Measurements from ENCODE around the gene EDNRB. TPM values are rescaled to one million over a fixed set of nuclear protein-coding genes. Genes with fewer than 3 reads are reported as not detected.
A peak's percentile ranks its signal among the peaks of the same experiment; 100 is the strongest.
"Not testable (repeated sequence)": the region's sequence is repeated elsewhere in the genome, so short reads cannot be mapped to it uniquely, and the experiment has no call there.

EDNRB gene
- total RNA-seq, 1 donor from 2014 or later = 112 TPM

DNA sequence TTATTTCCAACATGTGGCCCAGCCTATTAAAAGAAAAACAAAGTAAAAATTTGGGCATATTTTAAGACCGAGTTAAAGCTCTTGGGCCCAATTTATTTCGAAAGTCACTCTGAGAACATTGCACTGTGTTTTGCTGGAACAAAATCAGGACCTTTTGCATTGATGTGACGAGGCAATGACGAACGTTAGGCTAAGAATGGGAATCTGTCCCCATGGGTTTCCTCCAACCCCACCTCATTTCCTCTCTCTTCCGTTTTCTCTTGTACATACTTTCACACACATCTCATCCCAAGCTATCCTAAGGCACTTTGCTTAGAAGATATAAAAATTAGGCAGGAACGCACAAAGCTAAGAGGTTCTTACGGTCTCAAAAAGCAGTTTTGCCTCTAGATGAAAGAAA lies 22.1 kb downstream of the EDNRB start:
- peak; percentile 87 for DNase-seq

DNA sequence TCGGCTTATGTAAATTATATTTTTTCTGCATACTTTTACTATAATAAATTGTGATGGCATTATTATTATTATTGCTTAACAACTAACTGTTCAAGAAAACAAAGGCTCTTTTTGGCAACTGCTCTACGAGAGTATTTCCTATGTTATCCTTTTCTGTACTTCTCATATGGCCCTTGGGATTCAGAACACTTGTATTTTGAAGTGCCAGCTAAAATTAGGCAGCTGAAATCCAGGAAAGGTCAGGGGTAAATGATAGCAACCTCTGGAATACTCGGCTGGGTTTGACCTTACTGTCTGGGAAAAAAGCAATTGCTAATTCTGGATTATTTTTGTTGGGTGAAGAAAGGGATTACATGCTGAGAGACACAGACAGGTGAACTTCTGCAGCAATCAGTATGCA lies 23.9 kb downstream of the EDNRB start:
- DNase-seq = no peak

DNA sequence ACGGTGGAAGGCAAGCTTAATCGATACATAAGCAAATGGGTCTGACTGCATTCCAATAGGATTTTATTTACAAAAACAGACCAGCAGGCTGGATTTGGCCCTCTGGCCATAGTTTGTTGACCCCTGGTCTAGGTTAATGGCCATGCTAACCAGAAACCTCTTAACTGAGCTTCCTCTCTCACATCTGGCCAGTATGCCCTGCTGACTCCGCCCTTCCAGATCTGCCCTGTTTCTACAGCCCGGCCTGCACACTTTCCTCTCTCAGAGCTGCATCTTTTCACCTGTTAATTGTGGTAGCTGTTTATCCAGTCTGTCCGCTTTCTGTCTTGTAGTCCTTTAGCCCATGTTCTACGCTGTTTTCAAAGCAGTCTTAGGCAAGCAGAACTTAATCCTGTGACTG lies 25.6 kb downstream of the EDNRB start:
- no peak for DNase-seq

DNA sequence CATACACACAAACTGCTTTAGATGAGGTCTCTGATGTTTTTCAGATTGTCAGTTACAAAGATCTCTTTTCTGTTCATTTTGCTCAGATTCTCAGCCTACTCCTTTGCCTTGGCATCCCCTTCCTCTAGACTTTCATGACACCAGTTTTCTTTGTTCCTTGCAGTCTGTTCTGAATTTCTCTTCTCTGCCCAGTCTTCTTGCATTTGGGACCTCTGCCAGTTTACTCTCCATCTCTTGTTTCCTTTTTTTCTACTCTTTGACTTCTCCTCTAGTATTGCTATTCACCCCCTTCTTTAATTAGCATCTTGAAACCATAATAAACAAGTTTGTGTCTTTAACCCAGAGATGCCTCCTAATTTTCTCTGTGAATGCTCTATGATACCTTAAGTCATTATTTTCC lies 26.1 kb downstream of the EDNRB start:
- no peak for DNase-seq

DNA sequence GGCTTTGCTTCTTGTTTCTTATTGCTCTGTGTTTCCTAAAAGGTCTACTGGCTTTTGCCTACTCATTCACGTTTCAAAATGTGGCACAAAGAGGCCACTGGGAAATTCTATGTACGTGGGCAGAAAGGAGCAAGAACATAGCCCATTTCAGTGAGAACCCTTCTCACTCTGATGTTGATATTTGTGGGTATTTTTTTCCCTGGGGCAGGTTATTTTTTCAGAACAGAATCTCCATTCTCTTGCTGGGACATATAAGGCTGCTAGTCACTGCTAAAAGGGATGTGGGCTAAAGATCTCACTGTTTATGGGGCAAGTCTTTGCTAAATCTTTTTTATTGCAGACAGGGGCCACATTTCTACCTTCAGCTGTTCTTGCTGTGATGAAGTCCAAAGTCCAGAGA lies 27.1 kb downstream of the EDNRB start:
- DNase-seq = no peak

DNA sequence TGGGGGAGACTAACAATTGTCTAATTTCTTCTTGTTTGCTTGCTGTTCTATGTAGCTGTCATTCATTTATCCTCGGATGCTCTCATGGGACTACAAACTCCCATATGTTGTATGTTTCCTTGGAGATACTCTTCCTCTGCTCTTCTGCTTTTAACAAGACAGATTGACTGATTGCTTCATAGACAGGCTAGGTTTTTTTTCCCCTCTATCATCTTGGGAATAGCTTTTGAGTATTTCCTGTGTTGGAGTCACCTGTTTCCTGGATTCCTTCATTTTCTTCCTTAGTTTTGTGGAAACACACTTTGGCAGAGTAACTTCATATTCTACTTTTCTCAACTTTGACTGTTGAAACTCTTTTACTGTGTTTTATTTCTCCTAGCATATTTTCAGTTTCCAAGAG lies 27.6 kb downstream of the EDNRB start:
- DNase-seq = peak; percentile 42

DNA sequence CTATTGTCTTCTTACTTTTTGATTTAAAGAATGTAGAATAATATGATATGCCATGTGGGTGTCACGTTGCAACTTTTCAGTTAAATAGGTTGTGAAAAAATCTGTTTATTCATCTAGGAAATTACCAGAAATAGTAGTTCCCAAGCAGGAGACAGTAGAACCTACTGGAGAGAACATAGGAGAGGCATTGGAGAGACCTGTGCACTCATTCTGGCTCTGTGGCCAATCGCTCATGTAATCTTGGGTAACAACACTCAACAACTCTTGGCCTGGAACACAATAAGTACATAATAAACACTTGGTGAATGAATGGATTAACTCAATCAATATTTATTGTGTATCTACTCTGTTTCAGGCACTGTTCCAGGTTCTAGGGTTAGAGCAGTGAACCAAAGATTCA lies 35.3 kb downstream of the EDNRB start:
- DNase-seq = no peak

DNA sequence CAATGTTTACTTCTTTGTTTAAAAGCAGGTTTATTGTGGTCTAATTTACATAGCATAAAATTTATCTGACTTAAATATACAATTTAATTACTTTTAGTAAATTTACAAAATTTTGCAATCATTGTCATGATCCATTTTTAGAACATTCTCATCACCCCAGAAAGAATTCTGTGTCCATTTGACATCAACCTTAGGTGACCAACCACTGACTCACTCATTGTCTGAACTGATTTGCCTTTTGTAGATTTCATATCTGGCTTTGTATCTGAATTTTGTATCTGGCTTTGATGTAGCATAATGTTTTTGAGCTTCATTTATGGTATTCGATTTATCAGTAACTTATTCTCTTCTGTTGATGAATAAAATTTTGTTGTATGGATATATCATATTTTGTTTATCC lies 40.4 kb downstream of the EDNRB start:
- peak; percentile 20 for DNase-seq

DNA sequence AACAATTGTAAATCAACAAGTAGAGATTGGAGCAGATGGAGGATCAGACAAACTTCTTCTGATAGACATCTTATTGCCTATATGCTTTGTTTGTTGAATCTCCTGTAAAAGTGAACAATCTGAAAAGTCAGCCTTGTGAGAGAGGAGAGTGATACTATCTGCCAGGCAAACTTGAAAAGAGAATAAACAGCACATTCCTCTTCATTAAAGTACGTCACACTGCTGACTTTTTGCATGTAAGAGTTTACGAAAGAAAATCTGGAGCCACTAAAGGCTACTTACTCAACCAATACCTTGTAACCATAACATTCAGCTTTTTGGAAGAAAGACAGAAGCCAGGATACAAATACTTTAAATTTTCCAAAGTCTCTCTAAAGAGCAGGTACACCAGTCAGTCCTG lies 42.5 kb downstream of the EDNRB start:
- DNase-seq = no peak

DNA sequence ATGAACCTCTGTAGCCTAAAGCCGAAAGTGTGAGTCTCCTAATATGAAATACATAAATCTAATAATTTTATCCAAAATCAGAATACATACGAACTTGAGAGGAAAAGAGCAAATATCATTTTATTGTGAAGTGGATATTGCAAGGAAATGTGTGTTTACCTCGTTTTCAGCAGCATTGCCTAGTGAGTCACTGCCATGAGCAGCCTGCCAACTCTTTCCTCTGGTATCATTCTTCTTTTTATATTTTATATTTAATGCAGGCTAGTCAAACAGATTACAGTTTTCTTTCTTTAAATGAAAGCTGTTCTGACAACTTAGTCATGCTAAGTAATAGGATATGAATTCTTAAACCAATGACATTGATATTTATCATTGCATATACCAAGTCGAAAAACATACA lies 44.2 kb downstream of the EDNRB start:
- DNase-seq = peak; percentile 58

DNA sequence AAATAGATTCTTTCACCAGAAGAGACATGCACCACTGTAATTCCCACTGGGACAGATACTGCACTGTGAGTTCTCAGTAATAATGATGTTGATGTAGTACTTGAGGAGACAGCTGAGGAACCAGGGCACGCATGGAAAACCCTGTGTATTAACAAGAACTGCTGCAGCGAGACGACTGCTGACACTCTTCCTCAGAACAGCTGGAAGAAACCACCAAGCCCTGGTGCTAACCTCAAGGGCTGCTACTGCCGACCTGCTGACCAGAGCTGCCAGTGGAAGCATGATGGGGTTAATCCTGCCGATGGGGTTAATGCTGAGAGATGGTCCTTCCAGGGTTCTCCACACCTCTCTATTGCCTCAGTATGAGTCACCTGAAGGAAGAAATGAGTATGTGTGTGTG lies 45.6 kb downstream of the EDNRB start:
- DNase-seq = no peak

DNA sequence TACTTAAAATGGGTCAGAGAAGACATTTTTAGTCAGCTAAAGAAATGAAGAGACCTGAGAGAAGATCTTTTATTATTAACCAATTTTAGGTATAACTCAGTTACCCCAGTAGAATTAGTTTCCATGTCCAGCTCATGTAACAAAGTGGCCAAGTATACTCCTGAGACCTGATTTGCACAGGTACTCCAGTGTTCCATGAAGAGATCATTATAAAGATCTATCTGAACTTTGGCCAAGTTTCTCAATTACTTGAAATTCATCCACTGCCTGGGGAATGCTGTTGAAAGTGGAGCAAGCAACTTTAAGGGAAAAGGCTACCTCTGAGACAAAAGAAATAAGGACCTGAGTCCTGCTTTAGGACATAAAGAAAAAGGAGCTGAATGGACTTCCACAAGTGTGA lies 47.0 kb downstream of the EDNRB start:
- no peak for DNase-seq

DNA sequence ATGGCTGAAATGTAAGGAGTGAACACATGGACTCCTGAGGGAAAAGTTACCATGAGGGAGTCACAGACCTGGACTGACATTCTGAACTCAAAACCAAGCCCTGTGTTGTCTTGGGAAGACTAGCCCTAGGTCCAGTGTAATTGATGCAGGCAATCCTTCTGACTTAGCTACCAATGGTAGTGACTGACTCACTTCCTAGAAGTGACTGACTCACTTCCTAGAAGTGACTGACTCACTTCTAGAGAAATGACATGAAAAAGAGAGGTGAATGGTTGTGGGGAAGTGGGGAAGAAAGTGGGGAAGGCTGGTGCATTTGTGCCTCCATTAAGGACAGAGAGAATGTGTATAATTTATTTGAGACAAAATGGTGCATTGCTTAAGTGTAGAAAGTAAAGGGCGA lies 49.9 kb downstream of the EDNRB start:
- DNase-seq = peak; percentile 24

DNA sequence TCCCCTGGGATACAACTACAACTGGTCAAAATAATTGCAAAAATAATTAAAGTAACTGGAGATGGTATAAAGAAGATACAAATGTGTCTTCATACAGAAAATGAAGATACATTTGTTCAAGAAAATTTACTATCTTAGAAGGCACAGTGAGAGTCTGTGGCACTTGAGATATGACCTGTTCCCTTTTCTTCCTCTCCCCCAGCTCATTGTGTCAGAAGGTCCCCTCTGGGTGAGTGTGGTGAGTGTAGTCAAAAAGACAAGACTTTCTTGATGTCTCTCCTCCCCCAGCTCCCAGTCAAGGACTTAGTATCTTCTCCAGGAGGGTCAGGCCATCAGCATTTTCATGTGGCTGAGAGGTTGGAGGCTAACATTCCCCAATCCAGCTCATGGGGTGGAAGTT lies 51.7 kb downstream of the EDNRB start:
- no peak for DNase-seq

DNA sequence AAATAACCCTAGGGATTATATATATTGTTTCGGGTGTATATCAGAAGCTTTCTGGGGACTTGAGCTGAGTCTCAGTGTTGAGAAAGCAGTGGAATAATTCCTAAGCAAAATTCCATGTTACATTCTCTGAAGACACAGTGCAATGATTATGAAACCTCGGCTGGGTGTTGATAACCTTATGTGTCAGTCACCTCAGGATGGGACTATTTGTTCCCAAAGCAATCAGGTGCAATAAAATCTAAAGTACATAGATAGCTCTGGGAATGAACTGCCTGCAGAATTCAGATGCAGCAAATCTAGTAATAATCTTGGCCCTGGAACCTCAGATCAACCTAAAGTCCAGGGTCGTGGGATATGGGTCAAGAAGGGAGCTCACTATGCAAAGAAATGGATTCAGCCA lies 53.0 kb downstream of the EDNRB start:
- DNase-seq = no peak

DNA sequence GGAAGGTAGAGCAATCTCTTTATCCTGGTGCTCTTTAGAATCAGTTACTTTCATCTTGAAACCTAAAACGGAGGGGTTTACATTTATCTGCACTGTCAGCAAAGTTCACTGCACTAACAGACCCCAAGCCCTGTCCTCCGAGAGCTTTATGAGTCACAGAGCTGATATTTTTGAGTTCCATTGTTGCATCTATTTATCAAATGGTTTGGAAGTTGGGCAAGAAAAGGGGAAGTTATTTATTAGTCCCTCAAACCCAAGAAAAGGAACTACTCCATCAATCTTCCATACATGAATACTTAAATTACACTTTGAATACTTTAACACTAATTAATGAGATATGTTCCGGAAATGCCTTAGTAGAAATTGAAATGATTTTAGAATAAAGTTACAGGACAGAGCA lies 55.5 kb downstream of the EDNRB start:
- DNase-seq = no peak

DNA sequence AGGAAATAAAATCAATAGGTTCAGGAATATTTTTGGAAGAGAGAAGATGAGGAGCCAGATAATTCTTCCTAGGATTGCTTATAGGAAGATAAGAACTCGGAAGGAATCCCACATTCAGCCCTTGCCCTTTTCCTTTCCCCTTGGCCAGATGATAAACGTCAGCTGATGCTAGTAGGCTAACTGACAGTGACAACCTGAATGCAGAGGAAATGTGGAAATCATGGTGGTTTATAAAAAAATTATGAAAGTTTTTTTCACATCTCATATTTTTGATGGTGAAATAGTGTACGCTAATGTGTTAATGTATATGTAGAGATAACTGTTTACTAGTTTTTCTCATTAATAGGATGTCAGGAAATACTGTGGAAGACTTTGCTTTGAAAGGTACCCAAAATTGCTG lies 56.9 kb downstream of the EDNRB start:
- DNase-seq = no peak

DNA sequence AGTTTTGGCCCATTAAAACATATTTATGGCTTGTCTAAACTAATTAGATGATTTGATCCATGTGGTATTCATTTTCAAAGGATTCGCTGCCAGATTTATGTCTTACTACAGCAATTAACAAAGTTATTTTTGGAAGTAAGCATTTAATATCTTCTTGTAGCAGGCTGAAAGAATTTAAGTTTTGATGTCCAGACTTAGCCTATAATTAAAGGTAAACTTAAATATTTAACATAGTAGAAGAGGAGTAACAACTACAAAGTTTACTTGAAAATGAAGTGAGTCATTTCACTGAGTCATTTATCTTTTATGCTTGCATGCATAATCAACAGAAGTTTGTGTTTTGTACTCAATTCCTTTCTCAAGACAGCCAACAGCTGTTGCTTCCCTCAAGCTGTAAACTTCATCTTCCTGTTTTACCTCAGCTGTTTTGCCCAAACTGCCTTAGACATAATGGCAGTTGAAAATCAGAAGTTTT lies 58.1 kb downstream of the EDNRB start:
- DNase-seq = peak; percentile 71

DNA sequence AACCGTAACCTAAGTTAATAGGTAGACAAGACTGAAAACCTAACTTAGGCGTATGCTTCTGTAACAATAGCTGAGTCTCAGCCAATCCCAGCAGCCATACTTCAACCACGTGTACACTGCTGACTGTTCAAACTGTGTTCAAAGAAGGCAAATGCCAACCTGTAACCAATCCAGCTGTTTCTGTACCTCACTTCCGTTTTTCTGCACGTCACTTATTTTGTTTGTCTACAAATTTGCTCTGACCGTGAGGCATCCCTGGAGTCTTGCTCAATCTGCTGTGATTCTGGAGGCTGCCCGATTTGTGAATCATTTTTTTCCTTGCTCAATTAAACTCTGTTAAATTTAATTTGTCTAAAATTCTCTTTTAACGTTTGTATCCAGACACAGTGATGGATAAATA lies 59.2 kb downstream of the EDNRB start:
- no peak for DNase-seq

DNA sequence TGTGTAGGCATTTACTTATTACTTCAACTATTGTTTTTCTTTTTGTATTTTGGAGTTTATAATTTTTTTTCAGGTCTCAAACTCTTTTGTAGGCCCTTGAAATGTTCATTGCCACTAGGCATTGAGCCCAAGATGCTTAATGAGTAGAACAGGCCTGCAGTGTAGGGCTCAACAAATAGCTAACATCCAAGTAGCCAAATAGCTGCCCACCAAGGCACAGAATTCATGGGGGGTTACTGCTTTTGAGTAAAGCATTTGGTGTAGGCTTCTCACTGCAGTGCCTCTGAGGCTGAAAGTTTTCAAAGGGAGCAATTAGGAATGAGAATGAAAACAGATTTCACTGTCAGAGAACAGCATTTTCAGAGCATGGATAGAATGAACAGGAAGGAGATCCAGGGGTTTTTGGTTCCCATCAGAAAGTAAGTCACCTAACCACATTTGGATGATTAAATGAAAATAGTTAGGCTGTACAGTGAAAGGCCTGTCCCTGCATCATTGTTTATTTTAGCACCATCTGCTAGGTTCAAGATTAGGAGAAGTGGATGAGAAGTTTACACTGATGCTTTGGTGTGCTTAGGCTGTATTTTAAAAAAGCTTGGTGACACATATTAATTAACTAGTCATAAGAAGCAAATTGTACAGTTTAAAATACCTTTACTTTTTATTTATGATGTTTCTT lies 61.0 kb downstream of the EDNRB start:
- DNase-seq = no peak

DNA sequence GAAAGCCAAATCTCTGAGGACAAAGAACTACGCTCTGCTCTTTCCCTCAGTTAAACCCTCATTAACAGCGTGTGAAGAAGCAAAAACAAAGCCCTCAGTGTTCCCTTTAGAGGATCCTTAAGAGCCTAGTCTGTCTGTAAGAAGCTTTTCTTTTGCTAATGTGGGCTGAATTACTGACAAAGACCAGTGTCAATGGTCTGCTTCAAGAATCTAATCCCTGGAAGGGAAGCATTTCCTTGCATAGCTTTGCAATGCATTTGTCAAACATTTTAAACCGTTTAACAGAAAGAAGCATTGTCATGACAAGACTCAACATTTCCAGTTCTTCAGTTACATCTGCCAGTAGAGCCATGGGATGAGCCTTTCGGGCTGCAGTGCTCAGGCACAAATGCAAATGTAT lies 64.9 kb downstream of the EDNRB start:
- DNase-seq = no peak

DNA sequence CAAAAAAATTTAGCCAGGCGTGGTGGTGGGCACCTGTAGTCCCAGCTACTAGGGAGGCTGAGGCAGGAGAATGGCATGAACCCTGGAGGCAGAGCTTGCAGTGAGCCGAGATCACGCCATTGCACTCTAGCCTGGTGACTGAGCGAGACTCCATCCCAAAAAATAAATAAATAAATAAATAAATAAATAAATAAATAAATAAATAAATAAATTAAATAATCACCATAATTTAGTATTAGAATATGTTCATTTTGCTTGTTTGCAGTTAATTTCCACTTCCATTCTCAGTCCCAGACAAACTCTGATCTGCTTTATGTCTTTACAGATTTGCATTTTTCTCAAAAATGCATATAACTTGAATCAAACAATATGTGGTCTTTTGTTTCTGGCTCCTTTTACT lies 70.6 kb downstream of the EDNRB start:
- DNase-seq = not testable (repeated sequence)

DNA sequence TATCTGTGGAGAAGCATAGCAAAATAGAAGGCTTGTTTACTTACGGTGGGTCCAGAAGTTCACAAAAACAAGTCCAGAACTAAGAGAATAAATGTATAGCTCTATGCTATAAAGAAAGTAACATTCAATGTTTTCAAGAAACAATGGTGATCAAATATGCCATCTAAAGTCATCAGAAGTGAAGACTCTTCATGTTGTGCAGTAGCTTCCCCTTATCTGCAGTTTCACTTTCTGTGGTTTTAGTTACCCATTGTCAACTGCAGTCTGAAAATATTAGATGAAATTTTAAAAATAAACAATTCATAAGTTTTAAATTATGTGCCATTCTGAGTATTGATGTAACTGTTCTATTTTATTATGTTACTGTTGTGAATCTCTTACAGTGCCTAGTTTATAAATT lies 72.5 kb downstream of the EDNRB start:
- DNase-seq = no peak
